ENCODE data around the gene L3MBTL2. TPM values are rescaled to one million over a fixed set of nuclear protein-coding genes. Genes with fewer than 3 reads are reported as not detected.

L3MBTL2 gene
- total and polyA plus RNA-seq, 2 donors (not counting 1 experiment from before 2014, with no cell fraction given), result 22.5 to 37.3 TPM

- ChIA-PET CTCF (interaction anchor here (1.8 kb wide), 1 partner anchor 37 kb away, joined by 4 read pairs; no protein-coding TSS in a partner anchor), POLR2A (no interaction called here)
- Histone ChIP-seq H3K27ac (ENCODE audit: low read length in 2 of 2) (no peak overlapping the region), H3K4me3 (ENCODE audit: control extremely low read depth in 1 of 5, extremely low read depth in 1 of 5, insufficient read depth in 1 of 5, low read depth in 2 of 5, low read length in 4 of 5) (no peak overlapping the region), H3K79me2 (ENCODE audit: control insufficient read depth, insufficient read depth, low read length) (peaks cover 39% of the 10 kb centered on the region), H3K4me1 (ENCODE audit: control insufficient read depth in 2 of 2, insufficient read depth in 2 of 2, low read length in 2 of 2) (no peaks in the 10 kb centered on the region), H3K36me3 (replicated peaks in 1 of 2; ENCODE audit: control extremely low read depth in 1 of 2, control insufficient read depth in 1 of 2, extremely low read depth in 1 of 2, insufficient read depth in 2 of 2, low read length in 1 of 2) (peaks cover 16 to 51% of the 10 kb centered on the region in 2 experiments), H3K4me2 (replicated peaks; ENCODE audit: low read depth, low read length, poor library complexity, severe bottlenecking) (no peak overlapping the region), H3K9ac (ENCODE audit: low read length) (no peak overlapping the region), H4K20me1 (ENCODE audit: control insufficient read depth, insufficient read depth, low read length, poor library complexity, severe bottlenecking) (no peaks in the 10 kb centered on the region), H3K27me3 (replicated peaks in 1 of 4; ENCODE audit: control extremely low read depth in 1 of 4, control insufficient read depth in 3 of 4, insufficient read depth in 4 of 4, low read length in 3 of 4) (no peaks in the 10 kb centered on the region), H2AFZ (ENCODE audit: insufficient read depth, low read depth, low read length, poor library complexity, severe bottlenecking) (no peak overlapping the region), H3K9me3 (ENCODE audit: control extremely low read depth in 1 of 3, control insufficient read depth in 2 of 3, insufficient read depth in 1 of 3, low read length in 2 of 3) (no peaks in the 10 kb centered on the region)
- 100% methylated on average over 1 of the region's 4 CpGs for WGBS (ENCODE audit: insufficient coverage)
- DNase-seq, result no peak
- H3K27me3 Mint-ChIP-seq, result no peaks in the 10 kb centered on the region
- no peak overlapping the region for H3K27ac Mint-ChIP-seq
- no peak for TF ChIP-seq CTCF (IDR thresholded peaks at IDR 0.05)
- no peak for TF ChIP-seq EZH2 (IDR thresholded peaks at IDR 0.05; ENCODE audit: borderline replicate concordance, insufficient read depth, low read depth, low read length, poor library complexity, severe bottlenecking)
- no peak for ATAC-seq (ENCODE audit: low read depth)
- no peaks in the 10 kb centered on the region for H3K9me3 Mint-ChIP-seq (ENCODE audit: insufficient read depth)
- intact Hi-C loops (cut with micrococcal nuclease), result no loop called here
- H3K4me3 Mint-ChIP-seq, result no peak overlapping the region
- no peaks in the 10 kb centered on the region for H3K4me1 Mint-ChIP-seq
Measured at GRCh38 chr22:41274856-41275255, 69.7 kb downstream of the L3MBTL2 start.

- peaks cover 64% of the 10 kb centered on the region for H3K79me2 ChIP-seq (ENCODE audit: control insufficient read depth, insufficient read depth, low read length)
- H3K4me2 ChIP-seq (replicated peaks; ENCODE audit: low read depth, low read length, poor library complexity, severe bottlenecking), result no peak overlapping the region
- peaks cover 6 to 32% of the 10 kb centered on the region in 2 experiments for H3K36me3 ChIP-seq (replicated peaks in 1 of 2; ENCODE audit: control extremely low read depth in 1 of 2, control insufficient read depth in 1 of 2, extremely low read depth in 1 of 2, insufficient read depth in 2 of 2, low read length in 1 of 2)
- no peak for ATAC-seq (ENCODE audit: low read depth)
- H3K9me3 Mint-ChIP-seq (ENCODE audit: insufficient read depth), result no peaks in the 10 kb centered on the region
- no peak overlapping the region for H3K4me3 ChIP-seq (ENCODE audit: control extremely low read depth in 1 of 5, extremely low read depth in 1 of 5, insufficient read depth in 1 of 5, low read depth in 2 of 5, low read length in 4 of 5)
- H3K9ac ChIP-seq (ENCODE audit: low read length), result no peak overlapping the region
- H3K4me1 ChIP-seq (ENCODE audit: control insufficient read depth in 2 of 2, insufficient read depth in 2 of 2, low read length in 2 of 2), result peaks cover 5% of the 10 kb centered on the region in 2 donors
- H3K27me3 ChIP-seq (replicated peaks in 1 of 4; ENCODE audit: control extremely low read depth in 1 of 4, control insufficient read depth in 3 of 4, insufficient read depth in 4 of 4, low read length in 3 of 4), result no peaks in the 10 kb centered on the region
- peaks cover 12% of the 10 kb centered on the region for H4K20me1 ChIP-seq (ENCODE audit: control insufficient read depth, insufficient read depth, low read length, poor library complexity, severe bottlenecking)
- H2AFZ ChIP-seq (ENCODE audit: insufficient read depth, low read depth, low read length, poor library complexity, severe bottlenecking), result no peak overlapping the region
- CTCF ChIA-PET, result no interaction called here
- H3K4me1 Mint-ChIP-seq, result peaks cover 10% of the 10 kb centered on the region
- WGBS (ENCODE audit: insufficient coverage), result 94% methylated on average over 3 of the region's 3 CpGs
- POLR2A ChIA-PET, result interaction anchor here (0.7 kb wide), 1 partner anchor 20 kb away, joined by 4 read pairs; no protein-coding TSS in a partner anchor
- intact Hi-C loops (cut with micrococcal nuclease), result no loop called here
- H3K27ac Mint-ChIP-seq, result no peak overlapping the region
- H3K4me3 Mint-ChIP-seq, result no peak overlapping the region
- TF ChIP-seq EZH2 (IDR thresholded peaks at IDR 0.05; ENCODE audit: borderline replicate concordance, insufficient read depth, low read depth, low read length, poor library complexity, severe bottlenecking) (no peak), CTCF (IDR thresholded peaks at IDR 0.05) (no peak)
- H3K27me3 Mint-ChIP-seq, result no peaks in the 10 kb centered on the region
- no peak overlapping the region for H3K27ac ChIP-seq (ENCODE audit: low read length in 2 of 2)
- no peak for DNase-seq
- no peaks in the 10 kb centered on the region for H3K9me3 ChIP-seq (ENCODE audit: control extremely low read depth in 1 of 3, control insufficient read depth in 2 of 3, insufficient read depth in 1 of 3, low read length in 2 of 3)
Measured at GRCh38 chr22:41280065-41280464, 75.0 kb downstream of the L3MBTL2 start.
